HL-60 (cell line): ENCODE measurements around the gene SMG1.

Experiments
- DNase-seq, 2 experiments: peaks; one replicate each; pipeline ENCODE4 v3.0.0-alpha.2; 2010 to 2020; ENCODE audit warnings: low read depth in 1 of 2, low spot score in 1 of 2
- H3K27ac ChIP-seq: fragments of 250-450 bp; sonication (Bioruptor Pico); replicated peaks from 2 replicates; pipeline ENCODE4 v1.5.1; 2020; ENCODE audit warnings: mild to moderate bottlenecking, moderate library complexity
- H3K27me3 ChIP-seq: fragments of 250-450 bp; sonication (Bioruptor Pico); 2 replicates; pipeline ENCODE4 v1.5.1; 2021; ENCODE audit warnings: mild to moderate bottlenecking, moderate library complexity; ENCODE audit not compliant: insufficient read depth, poor library complexity, severe bottlenecking
- H3K4me3 ChIP-seq: replicated peaks from 2 replicates; pipeline ENCODE4 v1.5.1; 2011; ENCODE audit warnings: mild to moderate bottlenecking, control low read depth, low read length; ENCODE audit not compliant: insufficient read depth
- CTCF ChIP-seq: IDR thresholded peaks from one replicate; pipeline ENCODE4 v1.5.1; 2011; ENCODE audit warnings: low read length, control low read depth, inconsistent platforms; ENCODE audit not compliant: insufficient read depth
- GABPA ChIP-seq: IDR thresholded peaks from 2 replicates; pipeline ENCODE4 v1.6.1; 2012; ENCODE audit warnings: low read depth
- POLR2AphosphoS5 ChIP-seq: IDR thresholded peaks from 2 replicates; pipeline ENCODE4 v1.6.1; 2012; ENCODE audit warnings: low read depth
- REST ChIP-seq: IDR thresholded peaks from 2 replicates; pipeline ENCODE4 v1.6.1; 2012; ENCODE audit warnings: low read depth; ENCODE audit not compliant: insufficient replicate concordance
- SPI1 ChIP-seq: IDR thresholded peaks from 2 replicates; pipeline ENCODE4 v1.6.1; 2012; ENCODE audit warnings: low read depth, mild to moderate bottlenecking, borderline replicate concordance

Gene SMG1

DNA sequence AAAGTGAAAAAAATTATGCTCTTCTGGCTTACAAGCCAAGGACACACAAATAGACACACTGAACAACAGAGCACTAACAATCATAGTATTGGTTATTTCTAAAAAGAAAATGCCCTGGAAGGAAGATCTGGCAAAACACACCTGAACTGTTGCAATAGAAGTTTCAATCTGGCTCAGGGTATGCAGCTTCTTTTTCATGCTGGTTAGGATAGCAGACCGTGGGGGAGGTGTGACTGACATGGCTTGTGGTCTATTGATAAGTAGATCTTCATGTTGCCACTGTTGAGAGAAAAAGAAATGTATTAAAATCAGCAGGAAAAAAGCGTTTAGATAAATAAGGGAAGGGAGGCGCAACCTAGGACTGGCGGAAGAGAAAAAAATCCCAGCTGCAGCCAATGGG is 98.3 kb downstream of the SMG1 start:
- no peak for TF ChIP-seq POLR2AphosphoS5
- TF ChIP-seq SPI1, result no peak
- TF ChIP-seq REST, result no peak
- no peak for TF ChIP-seq GABPA
- TF ChIP-seq CTCF, result no peak
- H3K4me3 ChIP-seq, result no peak overlapping the region
- no peak for DNase-seq

GRCh38 chr16:18816286-18816685 is 109.9 kb downstream of the SMG1 start:
- DNase-seq, result no peak
- Histone ChIP-seq H3K4me3 (no peak overlapping the region), H3K27me3 (no peaks in the 10 kb centered on the region), H3K27ac (no peak overlapping the region)
- TF ChIP-seq GABPA (no peak), REST (no peak), POLR2AphosphoS5 (no peak), SPI1 (no peak), CTCF (no peak)

More for the DNA sequence above, 98.3 kb downstream of the SMG1 start:
- Histone ChIP-seq H3K27me3 (no peaks in the 10 kb centered on the region), H3K27ac (no peak overlapping the region)

DNA sequence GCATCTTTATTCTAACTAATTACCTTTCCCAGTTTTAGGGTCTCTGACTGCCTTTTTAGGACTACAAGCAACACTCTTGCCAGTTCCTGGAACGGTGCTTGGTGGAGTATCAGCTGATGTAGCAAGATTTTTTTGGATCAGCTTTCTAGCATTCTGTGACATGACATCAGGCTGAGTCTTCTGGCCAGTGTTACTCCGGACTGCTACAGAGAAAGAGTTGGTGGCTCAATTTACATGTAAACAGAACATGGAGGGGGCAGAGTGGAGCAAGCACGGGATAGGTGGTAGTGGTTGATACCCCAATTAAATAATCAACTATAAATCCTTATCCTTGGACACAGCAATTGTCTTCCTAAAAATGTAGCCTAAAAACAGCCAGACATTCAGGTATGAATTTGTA is 114.3 kb downstream of the SMG1 start:
- no peak for DNase-seq
- no peak for TF ChIP-seq REST
- no peak for TF ChIP-seq GABPA
- no peak for TF ChIP-seq SPI1

GRCh38 chr16:18809165-18809564 is 117.0 kb downstream of the SMG1 start:
- H3K4me3 ChIP-seq, result no peak overlapping the region
- TF ChIP-seq REST (no peak), SPI1 (no peak), POLR2AphosphoS5 (no peak), CTCF (no peak), GABPA (no peak)
- DNase-seq, result no peak
- no peak overlapping the region for H3K27ac ChIP-seq
- no peaks in the 10 kb centered on the region for H3K27me3 ChIP-seq

More for the DNA sequence above, 114.3 kb downstream of the SMG1 start:
- no peak overlapping the region for H3K4me3 ChIP-seq
- no peaks in the 10 kb centered on the region for H3K27me3 ChIP-seq
- H3K27ac ChIP-seq, result no peak overlapping the region
